Endothelial cell of umbilical vein (primary cell): ENCODE data around the gene LONRF2.

Source experiments
- EZH2 ChIP-seq: IDR thresholded peaks from 2 replicates; pipeline ENCODE4 v1.6.1; 2012; ENCODE audit warnings: borderline replicate concordance, low read depth, mild to moderate bottlenecking, moderate library complexity, low read length, inconsistent platforms; ENCODE audit not compliant: severe bottlenecking
- FOS ChIP-seq: IDR thresholded peaks from 2 replicates; pipeline ENCODE4 v1.6.1; 2011; ENCODE audit warnings: mild to moderate bottlenecking, low read length, moderate library complexity, borderline replicate concordance; ENCODE audit not compliant: insufficient read depth
- JUN ChIP-seq: IDR thresholded peaks from 2 replicates; pipeline ENCODE4 v1.6.1; 2011; ENCODE audit warnings: borderline replicate concordance, low read depth; ENCODE audit not compliant: insufficient read length, insufficient read depth
- MYC ChIP-seq: IDR thresholded peaks from one replicate; pipeline ENCODE4 v1.6.1; 2011; ENCODE audit warnings: mild to moderate bottlenecking, low read depth, low read length
- POLR2A ChIP-seq: IDR thresholded peaks from 2 replicates; pipeline ENCODE4 v1.6.1; 2012; ENCODE audit warnings: low read depth, mild to moderate bottlenecking, control low read depth, low read length
- POLR2AphosphoS5 ChIP-seq: IDR thresholded peaks from 2 replicates; pipeline ENCODE4 v1.6.1; 2012; ENCODE audit warnings: low read depth, mild to moderate bottlenecking, control low read depth, low read length, moderate library complexity; ENCODE audit not compliant: insufficient read depth
- TF ChIP-seq, protein P1 (sequence below), 2 donors: IDR thresholded peaks; 1 replicate in 1 of 2; 2 replicates in 1 of 2; pipeline ENCODE4 v1.5.1; 2011; ENCODE audit warnings: low read length in 2 of 2, mild to moderate bottlenecking in 2 of 2, moderate library complexity in 2 of 2, control low read depth in 1 of 2, inconsistent platforms in 1 of 2, low read depth in 1 of 2; ENCODE audit not compliant: insufficient read depth in 1 of 2; ENCODE audit errors: extremely low read depth in 1 of 2
- TF ChIP-seq, protein P2 (sequence below): IDR thresholded peaks from 2 replicates; pipeline ENCODE4 v1.6.1; 2011; ENCODE audit not compliant: insufficient read depth, insufficient read length

DNA sequence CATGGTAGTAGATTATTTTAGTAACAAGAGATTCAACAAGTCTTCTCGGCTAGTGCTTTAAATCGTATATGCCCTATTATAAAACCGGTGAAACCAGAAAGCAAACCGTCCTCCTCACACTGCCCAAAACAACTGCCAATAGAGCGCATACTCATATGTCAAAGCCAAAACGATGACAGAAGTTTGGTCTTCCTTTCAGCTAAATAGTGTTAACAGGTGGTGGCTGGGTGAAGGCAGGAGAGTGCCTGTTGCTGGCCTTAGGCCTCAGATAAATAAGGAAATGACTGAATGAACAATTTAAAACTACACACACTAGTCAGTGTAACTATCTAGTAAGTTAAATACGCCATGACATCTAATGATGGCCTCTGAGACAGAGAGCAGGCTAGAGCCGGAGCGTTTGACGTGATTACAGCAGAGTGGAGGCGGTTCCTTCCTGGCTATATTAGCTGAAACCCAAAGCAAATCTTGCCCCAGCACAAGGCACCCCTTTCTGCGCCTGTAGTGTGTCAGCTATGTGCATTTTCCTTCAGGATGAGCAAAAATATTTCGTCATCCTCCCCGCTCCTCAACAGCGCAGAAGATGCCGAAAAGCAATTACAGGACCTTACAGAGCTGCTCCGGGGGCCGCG is 1.6 kb downstream of the LONRF2 start:
- TF ChIP-seq, protein P1, sequence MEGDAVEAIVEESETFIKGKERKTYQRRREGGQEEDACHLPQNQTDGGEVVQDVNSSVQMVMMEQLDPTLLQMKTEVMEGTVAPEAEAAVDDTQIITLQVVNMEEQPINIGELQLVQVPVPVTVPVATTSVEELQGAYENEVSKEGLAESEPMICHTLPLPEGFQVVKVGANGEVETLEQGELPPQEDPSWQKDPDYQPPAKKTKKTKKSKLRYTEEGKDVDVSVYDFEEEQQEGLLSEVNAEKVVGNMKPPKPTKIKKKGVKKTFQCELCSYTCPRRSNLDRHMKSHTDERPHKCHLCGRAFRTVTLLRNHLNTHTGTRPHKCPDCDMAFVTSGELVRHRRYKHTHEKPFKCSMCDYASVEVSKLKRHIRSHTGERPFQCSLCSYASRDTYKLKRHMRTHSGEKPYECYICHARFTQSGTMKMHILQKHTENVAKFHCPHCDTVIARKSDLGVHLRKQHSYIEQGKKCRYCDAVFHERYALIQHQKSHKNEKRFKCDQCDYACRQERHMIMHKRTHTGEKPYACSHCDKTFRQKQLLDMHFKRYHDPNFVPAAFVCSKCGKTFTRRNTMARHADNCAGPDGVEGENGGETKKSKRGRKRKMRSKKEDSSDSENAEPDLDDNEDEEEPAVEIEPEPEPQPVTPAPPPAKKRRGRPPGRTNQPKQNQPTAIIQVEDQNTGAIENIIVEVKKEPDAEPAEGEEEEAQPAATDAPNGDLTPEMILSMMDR (IDR thresholded peaks at IDR 0.05; ENCODE audit: extremely low read depth in 1 of 2, insufficient read depth in 1 of 2, low read depth in 1 of 2, low read length in 2 of 2), result no peak
- no peak for TF ChIP-seq EZH2
- TF ChIP-seq, protein P2, sequence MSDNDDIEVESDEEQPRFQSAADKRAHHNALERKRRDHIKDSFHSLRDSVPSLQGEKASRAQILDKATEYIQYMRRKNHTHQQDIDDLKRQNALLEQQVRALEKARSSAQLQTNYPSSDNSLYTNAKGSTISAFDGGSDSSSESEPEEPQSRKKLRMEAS, result no peak
- no peak for TF ChIP-seq JUN
- TF ChIP-seq POLR2AphosphoS5, result no peak
- no peak for TF ChIP-seq MYC
- no peak for TF ChIP-seq FOS
- no peak for TF ChIP-seq POLR2A
